HepG2 (cell line): ENCODE data around the gene PC. TPM values are rescaled to one million over a fixed set of nuclear protein-coding genes. Genes with fewer than 3 reads are reported as not detected.

Experiments used
- AGO1 ChIP-seq: fragments of 200-400 bp; formaldehyde crosslinking; IDR thresholded peaks from 2 replicates; pipeline ENCODE4 v1.6.1; 2017; ENCODE audit warnings: mild to moderate bottlenecking, low read depth, low read length, moderate library complexity; ENCODE audit not compliant: poor library complexity, severe bottlenecking
- BRD4 ChIP-seq: sonication (generic); formaldehyde crosslinking; IDR thresholded peaks from 2 replicates; pipeline ENCODE4 v1.4.0; 2020; ENCODE audit warnings: missing genetic modification reagents
- E2F1 ChIP-seq: sonication (generic); formaldehyde crosslinking; IDR thresholded peaks from 2 replicates; pipeline ENCODE4 v1.5.0; 2020; ENCODE audit warnings: missing genetic modification reagents
- EEA1 ChIP-seq: sonication (generic); formaldehyde crosslinking; IDR thresholded peaks from 2 replicates; pipeline ENCODE4 v1.5.1; 2020; ENCODE audit warnings: mild to moderate bottlenecking, missing genetic modification reagents, borderline replicate concordance
- EP300 ChIP-seq, 3 experiments: sonication (generic) in 1 of 3; formaldehyde crosslinking in 1 of 3; IDR thresholded peaks; 2 replicates each; pipeline versions ENCODE4 v1.5.1 to v1.6.1; 2011 to 2020; ENCODE audit warnings: low read depth in 2 of 3, low read length in 2 of 3, borderline replicate concordance in 1 of 3, improper control_type of control experiment in 1 of 3, mild to moderate bottlenecking in 1 of 3, missing genetic modification reagents in 1 of 3, moderate library complexity in 1 of 3
- GLI4 ChIP-seq: sonication (generic); formaldehyde crosslinking; IDR thresholded peaks from 2 replicates; pipeline ENCODE4 v1.5.1; 2020; ENCODE audit warnings: missing genetic modification reagents, mild to moderate bottlenecking, moderate library complexity, borderline replicate concordance
- HHEX ChIP-seq: IDR thresholded peaks from 2 replicates; pipeline ENCODE4 v1.6.1; 2016; ENCODE audit warnings: control low read depth
- HOXA9 ChIP-seq: sonication (generic); formaldehyde crosslinking; IDR thresholded peaks from 2 replicates; pipeline ENCODE4 v1.8.1; 2022; ENCODE audit warnings: missing genetic modification reagents, mild to moderate bottlenecking, moderate library complexity, borderline replicate concordance
- MAZ ChIP-seq, 2 experiments: sonication (generic) in 1 of 2; formaldehyde crosslinking in 1 of 2; IDR thresholded peaks; 2 replicates each; pipeline versions ENCODE4 v1.5.0 to v1.6.1; 2012 to 2020; ENCODE audit warnings: low read depth in 2 of 2, mild to moderate bottlenecking in 2 of 2, borderline replicate concordance in 1 of 2, improper control_type of control experiment in 1 of 2, low read length in 1 of 2, missing genetic modification reagents in 1 of 2, moderate library complexity in 1 of 2
- MEIS1 ChIP-seq: sonication (generic); formaldehyde crosslinking; IDR thresholded peaks from 2 replicates; pipeline ENCODE4 v1.9.0; 2021; ENCODE audit warnings: mild to moderate bottlenecking, missing genetic modification reagents, moderate library complexity, borderline replicate concordance
- RAD21 ChIP-seq: fragments of 450-650 bp; formaldehyde crosslinking; IDR thresholded peaks from 2 replicates; pipeline ENCODE4 v1.5.0; 2020; ENCODE audit warnings: mild to moderate bottlenecking
- TFAP4 ChIP-seq: sonication (generic); IDR thresholded peaks from 2 replicates; pipeline ENCODE4 v1.6.1; 2016; ENCODE audit warnings: low read depth, borderline replicate concordance
- XRCC5 ChIP-seq: fragments of 200-400 bp; formaldehyde crosslinking; optimal IDR thresholded peaks from 2 replicates; pipeline ENCODE3; 2017; ENCODE audit warnings: mild to moderate bottlenecking, low read length
- ZFP37 ChIP-seq: sonication (generic); formaldehyde crosslinking; IDR thresholded peaks from 2 replicates; pipeline ENCODE4 v1.4.0; 2020; ENCODE audit warnings: missing genetic modification reagents, borderline replicate concordance
- ZFP82 ChIP-seq: sonication (generic); formaldehyde crosslinking; IDR thresholded peaks from 2 replicates; pipeline ENCODE4 v1.5.1; 2020; ENCODE audit warnings: mild to moderate bottlenecking, missing genetic modification reagents, borderline replicate concordance
- ZNF264 ChIP-seq: sonication (generic); formaldehyde crosslinking; IDR thresholded peaks from 2 replicates; pipeline ENCODE4 v1.4.0; 2020; ENCODE audit warnings: missing genetic modification reagents
- ZNF414 ChIP-seq: sonication (generic); formaldehyde crosslinking; IDR thresholded peaks from 2 replicates; pipeline ENCODE4 v1.5.0; 2020; ENCODE audit warnings: missing genetic modification reagents
- ZNF512B ChIP-seq: sonication (generic); formaldehyde crosslinking; IDR thresholded peaks from 2 replicates; pipeline ENCODE4 v1.5.1; 2020; ENCODE audit warnings: missing genetic modification reagents, mild to moderate bottlenecking, borderline replicate concordance
- ZNF629 ChIP-seq: sonication (generic); formaldehyde crosslinking; conservative IDR thresholded peaks from 2 replicates; pipeline ENCODE4 v1.5.0; 2020; ENCODE audit warnings: missing genetic modification reagents
- ZNF678 ChIP-seq: sonication (generic); formaldehyde crosslinking; IDR thresholded peaks from 2 replicates; pipeline ENCODE4 v1.4.0; 2020; ENCODE audit warnings: mild to moderate bottlenecking, missing genetic modification reagents
- ZNF747 ChIP-seq: sonication (generic); formaldehyde crosslinking; IDR thresholded peaks from 2 replicates; pipeline ENCODE4 v1.8.1; 2023; ENCODE audit warnings: missing genetic modification reagents, mild to moderate bottlenecking, borderline replicate concordance
- ZNF839 ChIP-seq: sonication (generic); formaldehyde crosslinking; IDR thresholded peaks from 2 replicates; pipeline ENCODE4 v1.4.0; 2020; ENCODE audit warnings: missing genetic modification reagents, mild to moderate bottlenecking, borderline replicate concordance
- polyA plus RNA-seq, 8 experiments: library from polyadenylated mRNA; depleted of rRNA in 3 of 8; stranded (reverse) in 7 of 8; unstranded in 1 of 8; fragments of >200 nt; fragmentation: Illumina TruSeq in 4 of 8; extraction: Trizol in 4 of 8; gene quantifications; 2 replicates each; pipeline versions ENCODE4 v1.2.1 to v1.2.3, GENCODE V29; 2011 to 2016; ENCODE audit warnings: low read depth in 4 of 8, missing spikeins in 1 of 8, mixed read lengths in 1 of 8; ENCODE audit not compliant: insufficient read depth in 1 of 8
- total RNA-seq, 5 experiments: library from RNA; depleted of rRNA; stranded (reverse); fragments of >200 nt; fragmentation: Illumina TruSeq; extraction: Trizol; gene quantifications; 2 replicates each; pipeline ENCODE4 v1.2.3, GENCODE V29; 2016; ENCODE audit warnings: low read depth in 1 of 5

PC gene
- total and polyA plus RNA-seq, 2 of the 13 experiments (the other 11 are each of a cell fraction or from before 2014, with no cell fraction given): 29.0 to 39.0 TPM

GRCh38 chr11:66907751-66908630 is 50.2 kb downstream of the PC start (continued):
- TF ChIP-seq ZFP37 (0 out of 2 replicates have a peak, but pooled peaks have one; percentile 44), ZNF629 (CRISPR knock-in tag) (no peak), ZNF414 (CRISPR knock-in tag) (no peak; the same call in 1 of the 2 replicates), ZNF747 (CRISPR knock-in tag) (no peak), AGO1 (no peak), ZNF512B (CRISPR knock-in tag) (no peak), HHEX (CRISPR knock-in tag) (no peak), EEA1 (CRISPR knock-in tag) (no peak), XRCC5 (peak; percentile 56), MAZ (IDR thresholded peaks at IDR 0.05; ENCODE audit: borderline replicate concordance, low read depth, low read length) (no peak), MAZ (CRISPR knock-in tag; IDR thresholded peaks at IDR 0.05; ENCODE audit: low read depth) (no peak), MEIS1 (CRISPR knock-in tag) (no peak), ZFP82 (CRISPR knock-in tag) (no peak), GLI4 (no peak), HOXA9 (no peak), TFAP4 (0 out of 2 replicates have a peak, but pooled peaks have one; percentile 23), ZNF678 (no peak), ZNF264 (no peak), RAD21 (no peak; the same call in 1 of the 2 replicates), E2F1 (no peak), BRD4 (CRISPR knock-in tag) (no peak), EP300 (IDR thresholded peaks at IDR 0.05; ENCODE audit: low read depth in 2 of 2, low read length in 2 of 2) (peak in 1 of 2 experiments; percentile 71; a peak in 2 of 4 replicates), EP300 (CRISPR knock-in tag; IDR thresholded peaks at IDR 0.05; ENCODE audit: borderline replicate concordance) (peak; percentile 61; the same call in 1 of the 2 replicates), ZNF839 (CRISPR knock-in tag) (no peak)
